Measurements from ENCODE around the gene SELE.
"Not testable (repeated sequence)": the region's sequence is repeated elsewhere in the genome, so short reads cannot be mapped to it uniquely, and the experiment has no call there.

SELE gene

GRCh38 chr1:169722779-169723178, 11.1 kb downstream of the SELE start:
- DNase-seq, result no peak

DNA sequence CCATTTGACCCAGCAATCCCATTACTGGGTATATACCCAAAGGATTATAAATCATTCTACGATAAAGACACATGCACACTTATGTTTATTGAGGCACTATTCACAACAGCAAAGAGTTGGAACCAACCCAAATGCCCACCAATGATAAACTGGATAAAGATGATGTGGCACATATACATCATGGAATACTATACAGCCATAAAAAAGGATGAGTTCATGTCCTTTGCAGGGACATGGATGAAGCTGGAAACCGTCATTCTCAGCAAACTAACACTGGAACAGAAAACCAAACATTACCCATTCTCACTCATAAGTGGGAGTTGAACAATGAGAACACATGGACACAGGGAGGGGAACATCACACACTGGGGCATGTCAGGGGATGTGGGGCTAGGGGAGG, 18.8 kb downstream of the SELE start:
- not testable (repeated sequence) for DNase-seq

- not testable (repeated sequence) for DNase-seq
Observed at GRCh38 chr1:169713090-169713489, 20.8 kb downstream of the SELE start.

- DNase-seq, result no peak
Observed at GRCh38 chr1:169712309-169712631, 21.6 kb downstream of the SELE start.

DNA sequence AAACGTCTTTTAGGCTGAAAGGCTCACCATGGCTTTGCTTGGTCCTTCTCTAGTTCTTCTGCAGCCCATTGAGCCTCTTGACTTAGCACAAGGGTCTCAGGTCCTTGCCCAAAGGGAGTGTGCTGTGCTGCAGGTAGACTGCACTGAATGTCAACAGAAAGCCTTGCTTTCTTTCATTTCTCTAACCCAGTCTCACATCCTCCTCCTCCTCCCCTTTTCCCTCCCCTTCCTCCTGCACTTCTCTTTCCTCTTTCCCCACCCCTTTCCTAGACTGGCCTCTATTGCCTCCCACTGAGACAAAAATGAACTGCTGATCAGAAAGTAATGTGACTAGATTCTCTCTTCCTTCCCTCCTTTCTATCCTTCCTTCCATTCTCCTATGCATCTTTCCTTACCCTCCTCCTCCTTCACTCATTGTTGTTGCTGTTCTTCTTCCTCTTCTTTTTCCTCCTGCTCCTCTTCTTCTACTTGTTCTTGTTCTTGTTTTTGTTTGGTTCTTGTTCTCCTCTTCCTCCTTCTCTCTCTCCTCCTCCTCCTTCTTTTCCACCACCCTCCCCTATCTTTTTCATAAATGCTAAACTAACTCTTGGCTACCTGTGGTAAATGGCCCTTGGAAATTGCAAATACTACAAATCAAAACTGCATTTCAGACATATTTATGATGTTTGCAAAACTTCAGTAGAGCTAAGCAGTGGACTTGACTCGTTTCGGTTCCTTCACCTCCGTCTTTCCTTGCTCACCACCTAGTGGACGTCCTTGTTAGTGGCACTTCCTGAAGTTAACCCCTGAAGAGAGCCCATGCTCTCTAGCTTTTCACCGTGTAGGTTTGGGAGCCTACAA, 22.2 kb downstream of the SELE start, which contains the start of gene SELL:
Gene SELL (minus strand): TSS at position 152 of the 840 bp plus-strand sequence. CDS start 122 bp downstream, at position 30.
- DNase-seq, result peak; percentile 8

- DNase-seq, result no peak
Observed at GRCh38 chr1:169708647-169709046, 25.2 kb downstream of the SELE start.

- no peak for DNase-seq
Observed at GRCh38 chr1:169707912-169708604, 25.8 kb downstream of the SELE start.

DNA sequence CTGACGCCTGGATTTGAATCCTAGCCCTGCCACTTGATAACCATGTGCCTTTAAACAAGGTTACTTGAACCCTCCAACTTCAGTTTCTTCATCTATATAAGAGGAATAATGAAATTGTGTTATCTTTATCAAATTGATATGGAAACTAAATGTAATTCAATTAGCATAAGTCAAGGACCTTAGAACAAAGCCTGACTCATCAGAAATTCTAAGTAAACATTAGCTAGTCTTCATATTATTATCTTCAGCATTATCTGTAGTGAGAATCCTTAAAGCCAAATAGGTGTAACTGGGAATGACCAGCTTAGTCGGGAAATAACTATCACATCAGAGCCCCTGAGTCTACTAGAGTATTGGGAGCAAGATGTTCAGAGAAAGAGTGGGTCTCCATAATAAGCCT, 29.1 kb downstream of the SELE start:
- no peak for DNase-seq

DNA sequence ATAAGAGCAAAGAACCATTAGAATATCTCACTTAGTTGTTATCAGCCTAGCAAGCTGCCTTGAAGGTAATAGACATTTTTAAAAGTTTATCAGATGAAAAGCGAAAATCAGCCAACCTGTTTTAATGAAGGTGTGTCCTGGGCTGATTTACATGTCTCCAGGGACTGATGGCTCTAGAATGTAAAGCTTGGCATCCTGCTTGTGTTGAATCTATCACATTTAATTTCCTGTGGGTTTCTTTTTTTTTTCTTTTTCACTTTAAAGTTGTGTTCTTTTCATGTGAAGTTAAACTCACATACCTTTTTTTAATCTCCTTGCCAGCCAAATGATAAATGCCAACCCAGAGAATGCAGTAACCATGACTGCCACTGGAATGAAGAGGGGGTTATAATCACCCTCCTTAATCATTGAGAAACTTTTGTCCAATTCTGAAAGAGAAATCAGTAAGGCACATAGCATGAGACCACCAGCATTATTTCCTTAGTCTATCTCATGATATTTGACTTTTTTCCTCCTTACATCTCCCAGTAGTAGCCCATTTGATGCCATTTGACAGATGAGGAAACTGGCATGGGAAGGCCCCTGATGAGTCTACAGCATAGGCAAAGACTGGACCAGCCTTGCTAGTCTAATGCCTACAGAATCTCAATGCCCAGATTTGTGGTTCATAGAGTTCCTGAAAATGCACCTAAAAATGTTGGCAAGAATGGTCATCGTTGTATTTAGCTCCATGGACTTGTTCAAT, 32.4 kb downstream of the SELE start:
- no peak for DNase-seq

DNA sequence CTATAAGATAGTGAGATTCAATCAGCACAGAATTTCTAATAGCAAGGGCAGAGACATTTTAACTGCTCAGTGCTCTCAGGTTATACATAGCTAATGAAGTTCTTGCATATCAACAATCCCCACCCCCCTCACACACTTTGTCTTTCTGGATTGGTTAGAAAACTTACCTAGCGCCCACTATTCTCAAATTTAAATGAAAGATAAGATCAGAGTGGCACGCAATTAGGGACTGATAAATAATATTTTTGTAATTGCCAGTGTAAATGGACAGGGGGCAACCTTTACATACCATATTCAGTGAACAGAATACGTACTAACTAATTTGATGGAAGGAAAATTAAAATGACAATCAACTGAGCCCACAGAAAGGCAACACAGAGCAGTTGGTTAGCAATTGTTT, 34.2 kb downstream of the SELE start:
- DNase-seq, result no peak

GRCh38 chr1:169698976-169699375, 34.9 kb downstream of the SELE start:
- no peak for DNase-seq

- DNase-seq, result no peak
Observed at GRCh38 chr1:169697755-169698154, 36.1 kb downstream of the SELE start.

DNA sequence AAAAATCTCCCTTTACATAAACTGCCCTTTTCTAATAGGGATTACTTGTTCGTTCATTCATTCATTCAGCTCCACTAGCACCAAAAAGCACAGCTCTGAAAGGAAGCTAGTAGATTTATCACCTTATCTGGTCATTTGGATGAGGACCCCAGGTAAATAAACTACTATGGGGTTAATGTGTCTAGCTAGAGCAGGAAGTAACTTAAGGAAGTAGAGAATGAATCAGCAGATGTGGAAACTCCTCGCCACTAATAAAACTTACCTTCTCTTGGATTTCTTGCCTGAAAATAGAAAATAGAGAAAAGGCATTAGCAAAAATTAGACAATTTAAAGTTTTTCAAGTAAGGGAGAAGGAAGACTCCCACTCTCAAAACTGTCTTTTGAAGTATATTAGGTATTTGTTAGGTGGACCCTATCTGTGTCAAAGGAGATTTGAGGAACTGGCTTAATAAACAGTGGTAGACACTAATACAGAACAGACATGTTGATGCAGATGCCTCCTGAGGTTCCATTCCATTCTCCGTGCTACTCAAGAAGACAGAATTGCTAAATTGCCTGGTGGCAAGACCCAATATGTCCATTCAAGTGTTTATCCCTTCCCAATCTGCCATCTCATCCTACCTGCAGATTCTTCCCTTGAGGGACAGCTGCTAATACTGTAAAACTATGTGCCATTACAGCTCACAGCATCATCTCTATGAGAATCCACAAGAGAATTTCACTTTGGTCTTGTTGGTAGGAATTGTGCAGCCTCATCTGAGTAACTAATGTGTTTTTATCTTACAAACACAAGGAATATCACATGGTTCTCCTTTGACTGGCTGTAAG, 37.4 kb downstream of the SELE start:
- no peak for DNase-seq

- DNase-seq, result no peak
Observed at GRCh38 chr1:169694304-169695075, 39.4 kb downstream of the SELE start.

DNA sequence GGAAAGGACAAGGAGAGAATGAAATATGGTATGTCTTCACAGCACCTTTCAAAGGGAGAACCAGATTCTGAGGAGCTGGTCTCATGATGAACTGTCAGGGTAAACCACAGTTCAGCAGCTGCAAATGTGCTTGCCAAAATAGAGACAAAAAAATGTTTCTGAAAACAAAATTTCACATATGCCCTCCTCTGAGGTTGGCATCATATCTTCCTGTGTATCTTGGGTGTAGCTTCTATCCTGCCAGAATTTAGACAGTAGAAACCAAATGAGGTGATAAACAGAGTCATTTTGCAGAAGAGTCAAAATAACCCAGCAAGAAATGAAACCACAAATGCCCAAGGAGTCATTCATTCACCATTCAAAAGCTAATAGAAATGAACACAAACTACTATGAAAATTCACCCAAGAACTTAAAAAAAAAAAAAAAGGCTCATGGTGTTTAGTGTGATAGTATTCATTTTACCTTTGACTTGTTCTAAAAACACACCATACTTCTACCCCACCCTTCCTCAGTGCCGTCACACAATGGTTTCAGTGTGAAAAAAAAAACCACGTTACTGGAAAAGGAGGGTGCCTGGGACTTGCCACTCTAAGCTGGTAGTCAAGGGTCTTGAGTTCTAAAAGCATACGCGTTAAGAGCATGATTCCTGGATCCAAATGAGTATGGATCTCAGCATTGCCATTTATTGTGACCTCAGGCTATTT, 41.0 kb downstream of the SELE start:
- DNase-seq, result no peak

GRCh38 chr1:169690489-169690888, 43.4 kb downstream of the SELE start:
- DNase-seq, result no peak

GRCh38 chr1:169689395-169689794, 44.5 kb downstream of the SELE start:
- peak; percentile 23 for DNase-seq

DNA sequence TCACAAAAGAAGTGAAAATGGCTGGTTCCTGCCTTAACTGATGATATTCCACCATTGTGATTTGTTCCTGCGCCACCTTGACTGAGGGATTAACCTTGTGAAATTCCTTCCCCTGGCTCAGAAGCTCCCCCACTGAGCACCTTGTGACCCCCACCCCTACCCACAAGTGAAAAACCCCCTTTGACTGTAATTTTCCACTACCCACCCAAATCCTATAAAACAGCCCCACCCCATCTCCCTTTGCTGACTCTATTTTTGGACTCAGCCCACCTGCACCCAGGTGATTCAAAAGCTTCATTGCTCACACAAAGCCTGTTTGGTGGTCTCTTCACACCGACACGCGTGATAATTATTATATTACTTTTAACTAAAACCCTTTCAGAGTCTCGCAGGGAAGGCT, 45.5 kb downstream of the SELE start:
- DNase-seq, result not testable (repeated sequence)

DNA sequence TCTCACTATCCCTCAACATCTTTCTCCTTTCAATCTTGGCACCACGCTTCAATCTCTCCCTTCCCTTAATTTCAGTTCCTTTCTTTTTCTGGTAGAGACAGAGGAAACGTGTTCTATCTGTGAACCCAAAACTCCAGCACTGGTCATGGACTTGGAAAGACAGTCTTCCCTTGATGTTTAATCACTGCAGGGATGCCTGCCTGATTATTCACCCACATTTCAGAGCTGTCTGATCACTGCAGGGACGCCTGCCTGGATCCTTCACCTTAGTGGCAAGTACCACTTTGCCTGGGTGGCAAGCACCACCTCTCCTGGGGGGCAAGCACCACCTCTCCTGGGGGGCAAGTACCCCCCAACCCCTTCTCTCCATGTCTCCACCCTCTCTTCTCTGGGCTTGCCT, 50.2 kb downstream of the SELE start:
- DNase-seq, result no peak

- not testable (repeated sequence) for DNase-seq
Observed at GRCh38 chr1:169683168-169683567, 50.7 kb downstream of the SELE start.

GRCh38 chr1:169682071-169682470, 51.8 kb downstream of the SELE start:
- peak; percentile 4 for DNase-seq

All from NCI-H524 treated with DMSO at 0.1 percent for 48 hours (cell line).